Measurements from ENCODE around the gene C6orf47. TPM values are rescaled to one million over a fixed set of nuclear protein-coding genes. Genes with fewer than 3 reads are reported as not detected.

C6orf47 gene
- total RNA-seq, 4 donors from 2014 or later: 22.2 to 34.9 (median 26.8) TPM

DNA sequence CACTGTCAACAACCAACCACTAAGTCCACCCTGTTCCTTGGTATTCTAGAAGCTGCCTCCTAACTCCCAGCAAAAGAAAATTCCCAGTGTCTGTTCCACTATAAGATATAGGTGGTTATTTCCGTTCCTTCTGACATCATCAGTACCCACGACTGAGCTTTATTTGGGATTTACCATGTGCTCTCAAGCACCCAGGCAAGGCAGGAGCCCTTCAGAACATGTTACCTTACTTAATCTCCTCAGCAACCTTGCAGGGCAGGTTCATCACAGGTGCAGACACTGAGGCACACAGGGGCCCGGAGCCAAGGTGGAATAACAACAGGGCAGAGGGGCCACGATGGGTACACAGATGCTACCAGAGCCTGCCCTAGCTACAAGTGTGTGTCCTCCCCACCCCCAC lies 31.8 kb upstream of the C6orf47 start:
- ATAC-seq (no peak), DNase-seq (no peak)
- in situ Hi-C loops (cut with MboI; ENCODE audit: low sequenced_read_pairs in 4 of 4): loop anchor here in 1 of 4 donors (25.0 kb wide), 1 partner anchor 270 kb away; the partner anchor contains the start of genes DXO, NELFE and SKIC2
- no peak for TF ChIP-seq POLR2A (IDR thresholded peaks at IDR 0.05)
- TF ChIP-seq, protein P1, sequence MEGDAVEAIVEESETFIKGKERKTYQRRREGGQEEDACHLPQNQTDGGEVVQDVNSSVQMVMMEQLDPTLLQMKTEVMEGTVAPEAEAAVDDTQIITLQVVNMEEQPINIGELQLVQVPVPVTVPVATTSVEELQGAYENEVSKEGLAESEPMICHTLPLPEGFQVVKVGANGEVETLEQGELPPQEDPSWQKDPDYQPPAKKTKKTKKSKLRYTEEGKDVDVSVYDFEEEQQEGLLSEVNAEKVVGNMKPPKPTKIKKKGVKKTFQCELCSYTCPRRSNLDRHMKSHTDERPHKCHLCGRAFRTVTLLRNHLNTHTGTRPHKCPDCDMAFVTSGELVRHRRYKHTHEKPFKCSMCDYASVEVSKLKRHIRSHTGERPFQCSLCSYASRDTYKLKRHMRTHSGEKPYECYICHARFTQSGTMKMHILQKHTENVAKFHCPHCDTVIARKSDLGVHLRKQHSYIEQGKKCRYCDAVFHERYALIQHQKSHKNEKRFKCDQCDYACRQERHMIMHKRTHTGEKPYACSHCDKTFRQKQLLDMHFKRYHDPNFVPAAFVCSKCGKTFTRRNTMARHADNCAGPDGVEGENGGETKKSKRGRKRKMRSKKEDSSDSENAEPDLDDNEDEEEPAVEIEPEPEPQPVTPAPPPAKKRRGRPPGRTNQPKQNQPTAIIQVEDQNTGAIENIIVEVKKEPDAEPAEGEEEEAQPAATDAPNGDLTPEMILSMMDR (IDR thresholded peaks at IDR 0.05 in 4 of 5, conservative IDR thresholded peaks at IDR 0.05 in 1 of 5): no peak
- H3K36me3 ChIP-seq: peaks cover 0 to 99% of the 10 kb centered on the region in 2 donors
- peaks cover 0 to 3% of the 10 kb centered on the region in 2 donors for H3K4me1 ChIP-seq
- no peak overlapping the region for H3K4me3 ChIP-seq
- H3K9me3 ChIP-seq: no peaks in the 10 kb centered on the region
- no peak overlapping the region for H3K27ac ChIP-seq
- H3K27me3 ChIP-seq: no peaks in the 10 kb centered on the region
- intact Hi-C loops (cut with DNase I; ENCODE audit: low total_unique reads): no loop called here

DNA sequence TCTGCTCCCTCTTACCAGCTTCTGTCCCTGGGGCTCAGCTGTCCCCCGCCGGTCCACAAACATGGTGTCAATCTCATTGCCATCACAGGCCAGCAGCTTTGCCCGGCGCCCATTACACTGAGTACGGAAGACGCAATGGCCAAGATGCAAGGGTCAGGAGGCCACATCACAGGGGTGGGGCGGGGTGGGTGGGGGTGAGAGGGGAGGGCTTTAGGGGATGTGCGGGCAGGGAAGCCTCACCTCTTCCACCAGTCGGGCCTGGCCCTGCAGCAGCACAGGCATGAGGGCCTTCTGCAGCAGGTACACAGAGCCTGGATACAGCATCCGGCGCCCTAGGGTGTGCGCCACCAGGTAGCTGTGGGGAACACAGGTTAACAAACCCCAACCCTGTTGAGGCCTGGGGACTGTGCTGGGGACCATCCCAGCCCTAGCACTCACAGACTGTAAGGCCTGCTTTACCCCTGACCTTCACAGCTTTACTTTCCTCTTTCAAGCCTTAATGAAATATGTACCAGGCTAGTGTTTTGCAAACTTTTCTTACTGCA lies 31.1 kb upstream of the C6orf47 start:
- ATAC-seq: no peak
- TF ChIP-seq, protein P1 (IDR thresholded peaks at IDR 0.05 in 4 of 5, conservative IDR thresholded peaks at IDR 0.05 in 1 of 5): no peak
- in situ Hi-C loops (cut with MboI; ENCODE audit: low sequenced_read_pairs in 4 of 4): loop anchor here in 1 of 4 donors (25.0 kb wide), 1 partner anchor 271 kb away; the partner anchor contains the start of genes DXO, NELFE and SKIC2
- Histone ChIP-seq H3K36me3 (peaks cover 0 to 100% of the 10 kb centered on the region in 2 donors), H3K27ac (no peak overlapping the region), H3K9me3 (no peaks in the 10 kb centered on the region), H3K4me1 (no peaks in the 10 kb centered on the region), H3K27me3 (no peaks in the 10 kb centered on the region), H3K4me3 (no peak overlapping the region)
- no peak for DNase-seq
- intact Hi-C loops (cut with DNase I; ENCODE audit: low total_unique reads): no loop called here

DNA sequence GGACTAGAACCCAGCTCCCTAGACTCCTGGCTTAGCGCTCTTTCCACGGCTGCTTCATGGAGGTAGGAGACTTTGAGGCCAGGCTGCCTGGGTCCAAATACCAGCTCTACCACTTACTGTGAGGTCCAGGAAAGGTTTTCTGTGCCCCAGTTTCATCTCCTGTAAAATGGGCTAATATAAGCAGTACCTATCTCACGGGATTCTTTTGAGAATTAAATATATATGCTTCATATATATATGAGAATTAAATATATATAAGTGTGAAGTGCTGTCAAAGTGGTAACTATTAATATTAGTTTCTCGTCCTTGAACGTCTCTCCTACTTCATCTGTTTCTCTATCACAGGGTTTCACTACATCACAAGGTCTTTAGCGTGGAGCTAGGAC lies 30.5 kb upstream of the C6orf47 start:
- in situ Hi-C loops (cut with MboI; ENCODE audit: low sequenced_read_pairs in 4 of 4): loop anchor here in 1 of 4 donors (25.0 kb wide), 1 partner anchor 271 kb away; the partner anchor contains the start of genes DXO, NELFE and SKIC2
- intact Hi-C loops (cut with DNase I; ENCODE audit: low total_unique reads): no loop called here
- Histone ChIP-seq H3K27me3 (no peaks in the 10 kb centered on the region), H3K36me3 (peaks cover 0 to 100% of the 10 kb centered on the region in 2 donors), H3K27ac (no peak overlapping the region), H3K4me3 (no peak overlapping the region), H3K9me3 (no peaks in the 10 kb centered on the region), H3K4me1 (no peaks in the 10 kb centered on the region)
- ATAC-seq: no peak
- TF ChIP-seq, protein P1 (IDR thresholded peaks at IDR 0.05 in 4 of 5, conservative IDR thresholded peaks at IDR 0.05 in 1 of 5): no peak
- no peak for TF ChIP-seq POLR2A (IDR thresholded peaks at IDR 0.05)
- no peak for DNase-seq

DNA sequence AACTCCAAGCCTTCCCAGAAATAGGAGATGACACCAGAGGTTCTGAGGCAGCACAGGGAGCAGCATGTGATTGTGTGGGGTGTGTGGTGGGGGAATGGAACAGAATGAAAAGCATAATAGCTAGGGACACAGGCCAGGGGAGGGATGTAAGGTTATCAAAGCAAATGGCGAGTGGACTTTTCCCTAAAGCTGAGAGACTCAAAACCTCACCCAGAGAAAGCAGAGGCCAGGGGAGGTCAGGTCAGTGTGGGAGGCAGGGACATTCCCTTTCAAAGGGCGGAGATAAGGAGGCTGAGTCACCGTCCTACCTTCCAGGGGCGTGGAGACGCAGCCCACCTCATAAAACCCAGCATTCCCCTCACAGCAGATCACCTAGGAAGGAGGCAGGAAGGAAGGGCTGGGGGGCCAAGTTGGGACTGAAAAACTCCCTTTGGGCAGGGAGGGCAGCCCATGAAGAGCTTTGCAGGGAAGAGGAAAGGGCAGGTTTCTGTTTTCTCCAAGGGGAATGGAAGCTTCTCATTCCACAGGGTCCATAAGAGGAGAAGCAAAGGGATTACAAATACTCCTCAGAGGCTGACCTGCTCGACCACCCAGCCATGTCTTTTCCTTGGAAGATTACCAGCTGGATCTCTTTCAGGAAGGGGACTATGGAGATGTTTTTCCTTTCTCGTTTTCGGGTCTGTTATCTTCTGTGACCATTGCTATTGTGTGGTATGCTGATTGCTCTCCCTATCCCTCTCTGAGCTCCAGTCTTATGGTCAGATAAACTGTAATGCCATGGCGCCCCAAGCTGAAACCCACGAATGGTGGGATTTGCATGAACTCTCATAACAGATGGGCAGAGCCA lies 29.9 kb upstream of the C6orf47 start:
- H3K4me3 ChIP-seq: no peak overlapping the region
- H3K36me3 ChIP-seq: peaks cover 0 to 98% of the 10 kb centered on the region in 2 donors
- in situ Hi-C loops (cut with MboI; ENCODE audit: low sequenced_read_pairs in 4 of 4): loop anchor here in 1 of 4 donors (25.0 kb wide), 1 partner anchor 272 kb away; the partner anchor contains the start of genes DXO, NELFE and SKIC2
- no peaks in the 10 kb centered on the region for H3K4me1 ChIP-seq
- no peak for TF ChIP-seq POLR2A (IDR thresholded peaks at IDR 0.05)
- TF ChIP-seq, protein P1 (IDR thresholded peaks at IDR 0.05 in 4 of 5, conservative IDR thresholded peaks at IDR 0.05 in 1 of 5): no peak
- no peak for ATAC-seq
- no peaks in the 10 kb centered on the region for H3K27me3 ChIP-seq
- DNase-seq: no peak
- intact Hi-C loops (cut with DNase I; ENCODE audit: low total_unique reads): no loop called here
- H3K9me3 ChIP-seq: no peaks in the 10 kb centered on the region
- no peak overlapping the region for H3K27ac ChIP-seq

All from gastrocnemius medialis (tissue), 4 donors.